GM18873 (cell line): Measurements from ENCODE around the gene ME1.
"Not testable (repeated sequence)": the region's sequence is repeated elsewhere in the genome, so short reads cannot be mapped to it uniquely, and the experiment has no call there.

Experiments
- ATAC-seq: cut with Tn5 transposase; IDR thresholded peaks from one replicate; pipeline ENCODE4 v1.9.1; 2021; ENCODE audit warnings: mild to moderate bottlenecking, moderate library complexity, moderate number of reproducible peaks; ENCODE audit not compliant: unreplicated experiment, low FRiP score

ME1 gene

GRCh38 chr6:83270971-83271719, 159.7 kb downstream of the ME1 start:
- no peak for ATAC-seq

- no peak for ATAC-seq
These were observed 165.5 kb downstream of the ME1 start for GRCh38 chr6:83265384-83265783.

- ATAC-seq: no peak
These were observed 170.3 kb downstream of the ME1 start for GRCh38 chr6:83260577-83260976.

GRCh38 chr6:83258517-83258916, 172.3 kb downstream of the ME1 start:
- no peak for ATAC-seq

GRCh38 chr6:83257791-83258190, 173.1 kb downstream of the ME1 start:
- ATAC-seq: no peak

GRCh38 chr6:83256719-83257118, 174.1 kb downstream of the ME1 start:
- ATAC-seq: not testable (repeated sequence)

GRCh38 chr6:83252719-83253118, 178.1 kb downstream of the ME1 start:
- no peak for ATAC-seq

- no peak for ATAC-seq
These were observed 180.6 kb downstream of the ME1 start for GRCh38 chr6:83250235-83250634.

GRCh38 chr6:83247471-83247870, 183.4 kb downstream of the ME1 start:
- no peak for ATAC-seq

GRCh38 chr6:83231146-83231545, 199.7 kb downstream of the ME1 start:
- no peak for ATAC-seq

GRCh38 chr6:83226517-83226916, 204.3 kb downstream of the ME1 start:
- ATAC-seq: no peak

GRCh38 chr6:83221889-83222479, 208.9 kb downstream of the ME1 start:
- ATAC-seq: no peak

- ATAC-seq: no peak
These were observed 209.6 kb downstream of the ME1 start for GRCh38 chr6:83221276-83221675.

GRCh38 chr6:83220121-83220520, 210.7 kb downstream of the ME1 start:
- no peak for ATAC-seq

- ATAC-seq: no peak
These were observed 212.2 kb downstream of the ME1 start for GRCh38 chr6:83218646-83219045.

- no peak for ATAC-seq
These were observed 214.0 kb downstream of the ME1 start for GRCh38 chr6:83216806-83217205.

GRCh38 chr6:83215131-83216047, 215.5 kb downstream of the ME1 start:
- peak; percentile 100 for ATAC-seq

GRCh38 chr6:83202031-83202430, 228.8 kb downstream of the ME1 start:
- ATAC-seq: no peak

GRCh38 chr6:83199863-83200225, 231.0 kb downstream of the ME1 start:
- no peak for ATAC-seq

- ATAC-seq: peak; percentile 47
These were observed 231.5 kb downstream of the ME1 start for GRCh38 chr6:83199173-83199862.
